ENCODE data around the gene KCND3. TPM values are rescaled to one million over a fixed set of nuclear protein-coding genes. Genes with fewer than 3 reads are reported as not detected.

The KCND3 gene
- total and polyA plus RNA-seq, 2 experiments from 2014 or later = 0.16 to 0.33 TPM

GRCh38 chr1:111768625-111769024 lies 220.8 kb downstream of the KCND3 start:
- Histone ChIP-seq H3K9me3 (ENCODE audit: low read depth) (no peaks in the 10 kb centered on the region), H3K4me1 (ENCODE audit: low read depth) (no peaks in the 10 kb centered on the region), H3K4me3 (no peak overlapping the region), H3K36me3 (peaks cover 40% of the 10 kb centered on the region), H3K27me3 (no peaks in the 10 kb centered on the region), H3K27ac (no peak overlapping the region)
- no peak for TF ChIP-seq CTCF (IDR thresholded peaks at IDR 0.05; ENCODE audit: low read depth, low read length)
- no peak for DNase-seq (ENCODE audit: low read depth in 1 of 2, low spot score in 1 of 2)

DNA sequence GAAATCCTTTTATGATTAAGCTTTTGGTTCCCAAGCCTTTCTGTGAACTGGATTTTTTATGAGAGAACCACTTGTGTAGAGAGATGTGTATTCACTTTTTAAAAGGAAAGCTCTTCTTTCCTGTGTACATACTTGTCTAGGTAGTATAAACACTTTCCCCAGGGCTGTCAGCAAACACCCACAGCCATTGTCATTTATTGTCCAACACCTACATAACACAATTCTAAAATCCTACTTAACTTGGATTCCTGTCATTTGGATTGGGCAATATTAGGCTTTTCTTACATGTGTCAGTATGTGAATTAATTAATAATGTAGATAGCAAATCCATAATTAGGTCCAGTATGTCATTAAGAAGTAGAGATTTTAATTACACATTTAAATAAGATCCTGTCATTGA lies 221.4 kb downstream of the KCND3 start:
- peaks cover 46% of the 10 kb centered on the region for H3K36me3 ChIP-seq
- TF ChIP-seq CTCF (IDR thresholded peaks at IDR 0.05; ENCODE audit: low read depth, low read length) = no peak

DNA sequence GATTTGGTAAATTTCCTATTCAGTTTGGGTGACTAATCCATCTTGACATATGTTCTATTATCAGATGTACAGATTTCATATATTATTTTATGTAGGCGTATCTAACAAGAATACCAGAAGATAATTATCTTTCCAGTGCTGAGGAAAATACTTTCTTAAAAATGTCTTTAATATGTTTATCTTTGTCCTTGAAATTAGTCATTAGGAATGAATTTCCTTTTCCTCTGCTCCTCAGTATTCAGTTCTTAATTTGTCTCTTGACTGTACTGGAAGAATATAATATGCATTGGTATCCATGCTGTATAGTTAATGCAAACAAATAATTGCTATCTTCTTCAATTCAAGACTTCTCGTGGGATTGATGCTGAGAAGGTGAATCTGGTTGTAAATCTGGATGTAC lies 227.1 kb downstream of the KCND3 start:
- TF ChIP-seq CTCF (IDR thresholded peaks at IDR 0.05; ENCODE audit: low read depth, low read length) = no peak
- Histone ChIP-seq H3K27me3 (no peaks in the 10 kb centered on the region), H3K9me3 (ENCODE audit: low read depth) (no peaks in the 10 kb centered on the region), H3K4me3 (no peak overlapping the region), H3K27ac (no peak overlapping the region), H3K36me3 (peaks cover 74% of the 10 kb centered on the region), H3K4me1 (ENCODE audit: low read depth) (no peaks in the 10 kb centered on the region)
- no peak for DNase-seq (ENCODE audit: low read depth in 1 of 2, low spot score in 1 of 2)

More for the DNA sequence above, 221.4 kb downstream of the KCND3 start:
- H3K27ac ChIP-seq = no peak overlapping the region
- H3K4me1 ChIP-seq (ENCODE audit: low read depth) = no peaks in the 10 kb centered on the region
- no peaks in the 10 kb centered on the region for H3K27me3 ChIP-seq
- DNase-seq (ENCODE audit: low read depth in 1 of 2, low spot score in 1 of 2) = no peak
- no peaks in the 10 kb centered on the region for H3K9me3 ChIP-seq (ENCODE audit: low read depth)
- H3K4me3 ChIP-seq = no peak overlapping the region

- Histone ChIP-seq H3K27me3 (no peaks in the 10 kb centered on the region), H3K27ac (no peak overlapping the region), H3K4me1 (ENCODE audit: low read depth) (peaks cover 3% of the 10 kb centered on the region), H3K9me3 (ENCODE audit: low read depth) (no peaks in the 10 kb centered on the region), H3K4me3 (no peak overlapping the region), H3K36me3 (peaks cover 70% of the 10 kb centered on the region)
- no peak for TF ChIP-seq CTCF (IDR thresholded peaks at IDR 0.05; ENCODE audit: low read depth, low read length)
- no peak for DNase-seq (ENCODE audit: low read depth in 1 of 2, low spot score in 1 of 2)
These were observed 227.8 kb downstream of the KCND3 start for GRCh38 chr1:111761717-111762116.

DNA sequence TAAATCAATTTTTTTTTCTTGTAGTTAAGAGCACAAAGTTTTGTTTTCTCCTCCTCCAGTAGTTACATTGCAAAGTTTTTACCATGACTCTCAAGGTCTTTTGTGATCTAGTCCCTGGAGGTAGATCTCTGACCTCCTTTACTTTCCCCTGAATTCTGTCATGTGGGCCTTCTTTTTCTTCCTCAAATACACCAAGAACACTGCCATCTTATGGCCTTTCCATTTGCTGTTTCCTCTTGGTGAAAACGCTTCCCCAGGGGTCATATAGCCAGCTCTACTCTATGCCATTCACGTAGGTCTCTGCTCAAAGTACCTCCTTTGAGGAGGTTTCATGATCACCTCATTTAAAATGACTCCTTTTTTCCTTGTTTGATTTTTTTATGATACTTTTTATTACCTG lies 231.1 kb downstream of the KCND3 start:
- no peaks in the 10 kb centered on the region for H3K27me3 ChIP-seq
- TF ChIP-seq CTCF (IDR thresholded peaks at IDR 0.05; ENCODE audit: low read depth, low read length) = peak; percentile 9
- H3K27ac ChIP-seq = no peak overlapping the region
- no peak overlapping the region for H3K4me3 ChIP-seq
- DNase-seq (ENCODE audit: low read depth in 1 of 2, low spot score in 1 of 2) = no peak
- peaks cover 44% of the 10 kb centered on the region for H3K36me3 ChIP-seq
- peaks cover 8% of the 10 kb centered on the region for H3K4me1 ChIP-seq (ENCODE audit: low read depth)
- H3K9me3 ChIP-seq (ENCODE audit: low read depth) = no peaks in the 10 kb centered on the region

- H3K9me3 ChIP-seq (ENCODE audit: low read depth) = no peaks in the 10 kb centered on the region
- no peaks in the 10 kb centered on the region for H3K27me3 ChIP-seq
- no peak for DNase-seq (ENCODE audit: low read depth in 1 of 2, low spot score in 1 of 2)
- H3K36me3 ChIP-seq = peaks cover 21% of the 10 kb centered on the region
- peaks cover 8% of the 10 kb centered on the region for H3K4me1 ChIP-seq (ENCODE audit: low read depth)
- peak overlapping the region; percentile 70 for H3K4me3 ChIP-seq
- no peak for TF ChIP-seq CTCF (IDR thresholded peaks at IDR 0.05; ENCODE audit: low read depth, low read length)
- H3K27ac ChIP-seq = peak overlapping the region; percentile 94
These were observed 233.3 kb downstream of the KCND3 start for GRCh38 chr1:111756124-111756513.

Data from cardiac muscle cell (in vitro differentiated cells and primary cell).